Measurements from ENCODE around the gene CENPW. TPM values are rescaled to one million over a fixed set of nuclear protein-coding genes. Genes with fewer than 3 reads are reported as not detected.

CENPW gene
- total and polyA plus RNA-seq, 9 of the 15 experiments (the other 6 are each of a cell fraction or from before 2014, with no cell fraction given): 48.7 to 285 (median 82.8) TPM

DNA sequence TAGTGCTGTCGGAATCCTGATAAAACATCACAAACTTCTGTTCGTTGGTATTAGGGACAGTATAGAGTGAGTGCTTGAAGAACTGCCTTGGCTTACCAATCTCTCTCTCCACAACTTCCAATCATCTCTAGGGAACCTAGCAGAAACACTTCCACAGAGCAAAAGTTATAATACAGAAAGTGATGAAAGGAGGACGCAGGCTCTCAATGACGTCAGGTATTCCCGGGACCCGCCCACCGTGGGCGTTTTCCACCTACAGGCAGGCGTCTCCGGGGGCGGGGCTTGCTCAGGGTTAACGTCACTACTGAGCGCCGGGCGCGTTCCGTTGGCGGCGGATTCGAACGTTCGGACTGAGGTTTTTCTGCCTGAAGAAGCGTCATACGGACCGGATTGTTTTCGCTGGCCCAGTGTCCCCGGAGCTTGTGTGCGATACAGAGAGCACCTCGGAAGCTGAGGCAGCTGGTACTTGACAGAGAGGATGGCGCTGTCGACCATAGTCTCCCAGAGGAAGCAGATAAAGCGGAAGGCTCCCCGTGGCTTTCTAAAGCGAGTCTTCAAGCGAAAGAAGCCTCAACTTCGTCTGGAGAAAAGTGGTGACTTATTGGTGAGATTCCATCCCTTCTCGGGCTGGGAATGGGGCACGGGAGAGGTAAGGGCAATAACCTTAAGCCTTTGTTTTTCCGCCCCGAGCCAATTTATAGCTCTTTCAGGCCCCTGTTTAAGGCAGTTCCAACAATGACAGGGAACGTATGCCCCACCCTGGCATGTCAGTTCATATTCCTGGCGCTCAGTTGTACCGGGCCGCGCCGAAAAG lies at the start of gene CENPW (continued):
- TF ChIP-seq ZHX1 (conservative IDR thresholded peaks at IDR 0.05; ENCODE audit: low read length) (0 out of 2 replicates have a peak, but pooled peaks have one; percentile 43), ZFP1 (CRISPR knock-in tag; IDR thresholded peaks at IDR 0.05) (no peak), ATF6 (CRISPR knock-in tag; IDR thresholded peaks at IDR 0.05) (peak; percentile 84; the same call in 1 of the 2 replicates), FOXK1 (CRISPR knock-in tag; IDR thresholded peaks at IDR 0.05; ENCODE audit: borderline replicate concordance) (0 out of 2 replicates have a peak, but pooled peaks have one; percentile 34), POLR2B (IDR thresholded peaks at IDR 0.05; ENCODE audit: low read depth, partially characterized antibody) (peak; percentile 79), ZC3H8 (IDR thresholded peaks at IDR 0.05) (no peak), SNIP1 (IDR thresholded peaks at IDR 0.05; ENCODE audit: low read depth) (no peak), KDM4B (IDR thresholded peaks at IDR 0.05; ENCODE audit: borderline replicate concordance in 2 of 2, low read depth in 1 of 2) (no peak; a peak in 1 of 4 replicates), ATF7 (IDR thresholded peaks at IDR 0.05) (peak; percentile 99), CREM (IDR thresholded peaks at IDR 0.05; ENCODE audit: low read depth) (peak; percentile 100), PKNOX1 (IDR thresholded peaks at IDR 0.05) (peak; percentile 36)
- TF ChIP-seq, protein P1, sequence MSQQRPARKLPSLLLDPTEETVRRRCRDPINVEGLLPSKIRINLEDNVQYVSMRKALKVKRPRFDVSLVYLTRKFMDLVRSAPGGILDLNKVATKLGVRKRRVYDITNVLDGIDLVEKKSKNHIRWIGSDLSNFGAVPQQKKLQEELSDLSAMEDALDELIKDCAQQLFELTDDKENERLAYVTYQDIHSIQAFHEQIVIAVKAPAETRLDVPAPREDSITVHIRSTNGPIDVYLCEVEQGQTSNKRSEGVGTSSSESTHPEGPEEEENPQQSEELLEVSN (IDR thresholded peaks at IDR 0.05; ENCODE audit: borderline replicate concordance in 1 of 2, extremely low read depth in 1 of 2, insufficient read depth in 1 of 2, insufficient read length in 1 of 2, low read depth in 1 of 2, low read length in 1 of 2, poor library complexity in 1 of 2, severe bottlenecking in 1 of 2): peak in 1 of 2 experiments; percentile 32
- TF ChIP-seq, protein P2, sequence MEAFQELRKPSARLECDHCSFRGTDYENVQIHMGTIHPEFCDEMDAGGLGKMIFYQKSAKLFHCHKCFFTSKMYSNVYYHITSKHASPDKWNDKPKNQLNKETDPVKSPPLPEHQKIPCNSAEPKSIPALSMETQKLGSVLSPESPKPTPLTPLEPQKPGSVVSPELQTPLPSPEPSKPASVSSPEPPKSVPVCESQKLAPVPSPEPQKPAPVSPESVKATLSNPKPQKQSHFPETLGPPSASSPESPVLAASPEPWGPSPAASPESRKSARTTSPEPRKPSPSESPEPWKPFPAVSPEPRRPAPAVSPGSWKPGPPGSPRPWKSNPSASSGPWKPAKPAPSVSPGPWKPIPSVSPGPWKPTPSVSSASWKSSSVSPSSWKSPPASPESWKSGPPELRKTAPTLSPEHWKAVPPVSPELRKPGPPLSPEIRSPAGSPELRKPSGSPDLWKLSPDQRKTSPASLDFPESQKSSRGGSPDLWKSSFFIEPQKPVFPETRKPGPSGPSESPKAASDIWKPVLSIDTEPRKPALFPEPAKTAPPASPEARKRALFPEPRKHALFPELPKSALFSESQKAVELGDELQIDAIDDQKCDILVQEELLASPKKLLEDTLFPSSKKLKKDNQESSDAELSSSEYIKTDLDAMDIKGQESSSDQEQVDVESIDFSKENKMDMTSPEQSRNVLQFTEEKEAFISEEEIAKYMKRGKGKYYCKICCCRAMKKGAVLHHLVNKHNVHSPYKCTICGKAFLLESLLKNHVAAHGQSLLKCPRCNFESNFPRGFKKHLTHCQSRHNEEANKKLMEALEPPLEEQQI (IDR thresholded peaks at IDR 0.05): peak; percentile 83
- TF ChIP-seq, protein P3, sequence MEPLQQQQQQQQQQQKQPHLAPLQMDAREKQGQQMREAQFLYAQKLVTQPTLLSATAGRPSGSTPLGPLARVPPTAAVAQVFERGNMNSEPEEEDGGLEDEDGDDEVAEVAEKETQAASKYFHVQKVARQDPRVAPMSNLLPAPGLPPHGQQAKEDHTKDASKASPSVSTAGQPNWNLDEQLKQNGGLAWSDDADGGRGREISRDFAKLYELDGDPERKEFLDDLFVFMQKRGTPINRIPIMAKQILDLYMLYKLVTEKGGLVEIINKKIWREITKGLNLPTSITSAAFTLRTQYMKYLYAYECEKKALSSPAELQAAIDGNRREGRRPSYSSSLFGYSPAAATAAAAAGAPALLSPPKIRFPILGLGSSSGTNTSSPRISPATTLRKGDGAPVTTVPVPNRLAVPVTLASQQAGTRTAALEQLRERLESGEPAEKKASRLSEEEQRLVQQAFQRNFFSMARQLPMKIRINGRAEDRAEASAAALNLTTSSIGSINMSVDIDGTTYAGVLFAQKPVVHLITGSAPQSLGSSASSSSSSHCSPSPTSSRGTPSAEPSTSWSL (CRISPR knock-in tag; IDR thresholded peaks at IDR 0.05; ENCODE audit: borderline replicate concordance): no peak

Measured in K562 (cell line).